C4-2B (cell line): ENCODE measurements around the gene GCNT2.

Experiments
- CTCF ChIP-seq: fragments of 450-650 bp; conservative IDR thresholded peaks from 2 replicates; pipeline ENCODE4 v1.5.1; 2017; ENCODE audit warnings: mild to moderate bottlenecking
- ZFX ChIP-seq: fragments of 450-650 bp; IDR thresholded peaks from 2 replicates; pipeline ENCODE4 v1.6.1; 2017

DNA sequence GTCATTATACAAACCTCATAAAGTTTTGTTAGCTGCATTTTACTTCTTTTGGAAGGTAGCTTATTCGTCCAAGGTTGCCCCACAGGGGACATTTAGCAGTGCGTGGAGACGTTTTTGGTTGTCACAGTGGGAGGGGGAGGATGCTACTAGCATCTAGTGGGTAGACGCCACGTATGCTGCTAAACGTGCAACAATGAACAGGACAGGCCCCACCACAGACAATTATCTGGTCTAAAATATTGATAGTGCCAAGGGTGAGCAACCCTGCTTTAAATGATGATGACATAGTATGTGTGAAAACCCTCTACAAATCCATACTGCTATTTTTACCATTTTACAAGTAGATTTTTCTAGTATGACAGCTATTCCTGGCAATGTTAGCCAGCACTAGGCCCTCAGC, 13.9 kb upstream of the GCNT2 start:
- TF ChIP-seq CTCF (no peak), ZFX (no peak)
